ENCODE data around the gene NLRP10. TPM values are rescaled to one million over a fixed set of nuclear protein-coding genes. Genes with fewer than 3 reads are reported as not detected.

Gene NLRP10
- total RNA-seq, 2 experiments from 2014 or later = not detected

DNA sequence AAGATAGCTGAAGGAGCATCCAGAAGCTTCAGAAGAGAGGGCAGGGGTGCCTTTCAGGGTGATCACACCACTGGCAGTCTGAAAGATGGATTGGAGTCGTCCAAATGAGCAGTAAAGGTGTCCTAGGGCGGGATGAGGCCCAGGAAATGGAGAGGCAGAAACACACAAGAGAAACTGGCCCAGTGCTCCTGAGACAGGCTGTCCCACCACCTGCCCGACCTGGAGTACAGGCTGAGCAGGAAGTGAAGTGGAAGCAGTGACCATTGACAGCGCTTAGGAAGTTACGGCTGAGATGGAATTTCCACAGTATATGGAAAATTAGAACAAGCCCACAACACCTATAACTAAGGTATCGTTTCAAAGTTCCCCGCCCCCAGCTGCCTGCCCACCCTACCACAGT, 37.9 kb upstream of the NLRP10 start:
- ChIA-PET POLR2A (no interaction called here), CTCF (ENCODE audit: unreplicated experiment) (interaction anchor here (0.6 kb wide), 1 partner anchor 35 kb away, joined by 3 read pairs; no protein-coding TSS in a partner anchor)
- BruUV-seq (replicated peaks) = no TSS peak
- no peaks in the 10 kb centered on the region for H3K4me1 ChIP-seq (ENCODE audit: insufficient read depth, low read length, poor library complexity, severe bottlenecking)
- no peak for DNase-seq (ENCODE audit: low spot score)
- H2AFZ ChIP-seq (ENCODE audit: low read length) = no peak overlapping the region
- H3K4me2 ChIP-seq (ENCODE audit: low read length) = no peak overlapping the region
- peaks cover 26% of the 10 kb centered on the region for H3K36me3 ChIP-seq (ENCODE audit: insufficient read depth, low read length)
- H3K27ac ChIP-seq (ENCODE audit: low read depth, low read length, poor library complexity, severe bottlenecking) = no peak overlapping the region
- no peaks in the 10 kb centered on the region for H3K9me3 ChIP-seq (ENCODE audit: low read length)
- no peak for TF ChIP-seq EZH2phosphoT487 (IDR thresholded peaks at IDR 0.05; ENCODE audit: borderline replicate concordance, low read depth, low read length)
- TF ChIP-seq, protein P1, sequence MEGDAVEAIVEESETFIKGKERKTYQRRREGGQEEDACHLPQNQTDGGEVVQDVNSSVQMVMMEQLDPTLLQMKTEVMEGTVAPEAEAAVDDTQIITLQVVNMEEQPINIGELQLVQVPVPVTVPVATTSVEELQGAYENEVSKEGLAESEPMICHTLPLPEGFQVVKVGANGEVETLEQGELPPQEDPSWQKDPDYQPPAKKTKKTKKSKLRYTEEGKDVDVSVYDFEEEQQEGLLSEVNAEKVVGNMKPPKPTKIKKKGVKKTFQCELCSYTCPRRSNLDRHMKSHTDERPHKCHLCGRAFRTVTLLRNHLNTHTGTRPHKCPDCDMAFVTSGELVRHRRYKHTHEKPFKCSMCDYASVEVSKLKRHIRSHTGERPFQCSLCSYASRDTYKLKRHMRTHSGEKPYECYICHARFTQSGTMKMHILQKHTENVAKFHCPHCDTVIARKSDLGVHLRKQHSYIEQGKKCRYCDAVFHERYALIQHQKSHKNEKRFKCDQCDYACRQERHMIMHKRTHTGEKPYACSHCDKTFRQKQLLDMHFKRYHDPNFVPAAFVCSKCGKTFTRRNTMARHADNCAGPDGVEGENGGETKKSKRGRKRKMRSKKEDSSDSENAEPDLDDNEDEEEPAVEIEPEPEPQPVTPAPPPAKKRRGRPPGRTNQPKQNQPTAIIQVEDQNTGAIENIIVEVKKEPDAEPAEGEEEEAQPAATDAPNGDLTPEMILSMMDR (conservative IDR thresholded peaks at IDR 0.05; ENCODE audit: low read length) = no peak
- no peaks in the 10 kb centered on the region for H4K20me1 ChIP-seq (ENCODE audit: insufficient read depth, low read length)
- H3K4me3 ChIP-seq (ENCODE audit: low read depth, low read length, poor library complexity, severe bottlenecking) = no peak overlapping the region
- H3K9me2 ChIP-seq (ENCODE audit: insufficient read depth, low read length) = no peaks in the 10 kb centered on the region
- no peaks in the 10 kb centered on the region for H3K79me2 ChIP-seq (ENCODE audit: insufficient read depth, low read depth, low read length)
- intact Hi-C loops (cut with micrococcal nuclease; ENCODE audit: unreplicated experiment) = no loop called here

DNA sequence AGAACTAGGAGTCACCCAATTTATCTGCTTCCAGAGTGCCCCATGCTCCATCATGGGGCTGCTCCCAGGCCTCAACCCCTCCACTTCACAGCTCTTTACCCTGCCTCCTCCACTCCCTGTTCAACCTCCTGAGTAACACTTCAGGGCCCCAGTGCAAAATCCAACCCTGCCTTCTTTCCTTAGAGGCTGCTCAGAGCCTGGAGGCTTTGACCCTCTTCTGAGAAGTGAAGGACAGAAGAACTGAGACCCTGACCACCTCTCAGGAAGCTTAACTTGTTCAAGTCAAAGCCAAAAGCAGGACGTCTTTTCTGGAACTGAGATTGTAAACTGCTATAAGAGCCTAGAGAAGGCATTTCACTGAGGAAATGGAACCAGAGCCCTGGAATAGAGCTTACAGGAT, 37.4 kb upstream of the NLRP10 start:
- no peak overlapping the region for H3K4me3 ChIP-seq (ENCODE audit: low read depth, low read length, poor library complexity, severe bottlenecking)
- H3K9me3 ChIP-seq (ENCODE audit: low read length) = no peaks in the 10 kb centered on the region
- no peaks in the 10 kb centered on the region for H4K20me1 ChIP-seq (ENCODE audit: insufficient read depth, low read length)
- no peaks in the 10 kb centered on the region for H3K9me2 ChIP-seq (ENCODE audit: insufficient read depth, low read length)
- no peaks in the 10 kb centered on the region for H3K4me1 ChIP-seq (ENCODE audit: insufficient read depth, low read length, poor library complexity, severe bottlenecking)
- no peak for TF ChIP-seq EZH2phosphoT487 (IDR thresholded peaks at IDR 0.05; ENCODE audit: borderline replicate concordance, low read depth, low read length)
- TF ChIP-seq, protein P1 (conservative IDR thresholded peaks at IDR 0.05; ENCODE audit: low read length) = no peak
- H3K79me2 ChIP-seq (ENCODE audit: insufficient read depth, low read depth, low read length) = no peaks in the 10 kb centered on the region
- DNase-seq (ENCODE audit: low spot score) = no peak
- no peak overlapping the region for H2AFZ ChIP-seq (ENCODE audit: low read length)
- H3K27ac ChIP-seq (ENCODE audit: low read depth, low read length, poor library complexity, severe bottlenecking) = no peak overlapping the region
- POLR2A ChIA-PET = no interaction called here
- no peak overlapping the region for H3K4me2 ChIP-seq (ENCODE audit: low read length)
- H3K36me3 ChIP-seq (ENCODE audit: insufficient read depth, low read length) = peaks cover 32% of the 10 kb centered on the region
- intact Hi-C loops (cut with micrococcal nuclease; ENCODE audit: unreplicated experiment) = no loop called here
- no TSS peak for BruUV-seq (replicated peaks)
- CTCF ChIA-PET (ENCODE audit: unreplicated experiment) = interaction anchor here (0.6 kb wide), 1 partner anchor 34 kb away, joined by 3 read pairs; no protein-coding TSS in a partner anchor

DNA sequence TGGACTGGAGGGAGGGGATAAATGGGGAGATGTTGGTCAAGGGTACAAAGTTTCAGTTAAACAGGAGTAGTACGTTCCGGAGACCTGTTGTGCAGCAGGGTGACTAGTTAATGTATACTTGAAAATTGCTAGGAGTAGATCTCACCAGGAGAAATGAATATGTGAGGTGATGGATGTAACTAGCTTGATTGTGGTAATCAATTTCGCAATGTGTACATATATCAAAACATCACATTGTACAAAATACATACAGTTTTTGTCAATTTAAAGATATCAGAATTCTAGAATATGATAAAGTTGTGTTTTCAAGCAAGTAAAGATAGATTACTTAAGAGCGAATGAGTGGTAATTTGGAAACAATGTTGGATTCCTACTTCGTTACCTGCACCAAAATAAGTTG, 35.1 kb upstream of the NLRP10 start:
- DNase-seq (ENCODE audit: low spot score) = no peak
- intact Hi-C loops (cut with micrococcal nuclease; ENCODE audit: unreplicated experiment) = no loop called here
- Histone ChIP-seq H3K9me2 (ENCODE audit: insufficient read depth, low read length) (no peaks in the 10 kb centered on the region), H3K79me2 (ENCODE audit: insufficient read depth, low read depth, low read length) (no peaks in the 10 kb centered on the region), H3K9me3 (ENCODE audit: low read length) (no peaks in the 10 kb centered on the region), H3K4me3 (ENCODE audit: low read depth, low read length, poor library complexity, severe bottlenecking) (no peak overlapping the region), H3K27ac (ENCODE audit: low read depth, low read length, poor library complexity, severe bottlenecking) (no peak overlapping the region), H3K4me1 (ENCODE audit: insufficient read depth, low read length, poor library complexity, severe bottlenecking) (no peaks in the 10 kb centered on the region), H3K36me3 (ENCODE audit: insufficient read depth, low read length) (peaks cover 54% of the 10 kb centered on the region), H2AFZ (ENCODE audit: low read length) (no peak overlapping the region), H4K20me1 (ENCODE audit: insufficient read depth, low read length) (no peaks in the 10 kb centered on the region), H3K4me2 (ENCODE audit: low read length) (no peak overlapping the region)
- ChIA-PET CTCF (ENCODE audit: unreplicated experiment) (no interaction called here), POLR2A (interaction anchor here (0.9 to 1.5 kb wide), 2 partner anchors 11 to 14 kb away, joined by 3 read pairs; partner anchors contain the start of gene EIF3F)
- BruUV-seq (replicated peaks) = TSS peak; percentile 9
- TF ChIP-seq, protein P1 (conservative IDR thresholded peaks at IDR 0.05; ENCODE audit: low read length) = no peak
- TF ChIP-seq EZH2phosphoT487 (IDR thresholded peaks at IDR 0.05; ENCODE audit: borderline replicate concordance, low read depth, low read length) = no peak
